ENCODE data around the gene MGST3. TPM values are rescaled to one million over a fixed set of nuclear protein-coding genes. Genes with fewer than 3 reads are reported as not detected.
"Not testable (repeated sequence)": the region's sequence is repeated elsewhere in the genome, so short reads cannot be mapped to it uniquely, and the experiment has no call there.

The MGST3 gene
- total RNA-seq, 2 experiments from 2014 or later, result 47.9 to 49.0 TPM

DNA sequence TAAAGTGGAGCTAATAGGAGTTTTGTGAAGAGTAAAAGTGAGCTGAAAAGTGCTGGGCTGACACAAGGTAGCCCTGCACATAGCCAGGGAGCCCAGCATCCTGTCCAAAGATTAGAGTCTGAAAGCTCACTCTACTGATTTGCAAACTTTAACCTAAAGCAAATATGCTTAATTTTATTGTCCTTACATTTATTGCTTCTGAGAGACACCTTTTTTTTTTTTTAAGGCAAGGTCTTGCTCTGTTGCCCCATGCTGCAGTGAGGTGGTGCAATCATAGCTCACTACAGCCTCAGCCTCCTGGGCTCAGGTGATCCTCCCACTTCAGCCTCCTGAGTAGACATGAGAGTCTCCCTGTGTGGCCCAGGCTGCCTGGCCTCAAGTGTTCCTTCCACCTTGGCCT, 16.5 kb downstream of the MGST3 start:
- CTCF ChIA-PET, result no interaction called here
- POLR2A ChIA-PET, result no interaction called here

- ChIA-PET CTCF (no interaction called here), POLR2A (no interaction called here)
Observed at GRCh38 chr1:165647970-165648369, 16.9 kb downstream of the MGST3 start.

- CTCF ChIA-PET, result no interaction called here
- POLR2A ChIA-PET, result no interaction called here
Observed at GRCh38 chr1:165648919-165649572, 18.0 kb downstream of the MGST3 start.

GRCh38 chr1:165650981-165651625, 20.1 kb downstream of the MGST3 start:
- CTCF ChIA-PET, result interaction anchor here (1.0 kb wide), 1 partner anchor 50 kb away, joined by 3 read pairs; no protein-coding TSS in a partner anchor
- POLR2A ChIA-PET, result interaction anchor here (0.7 kb wide), 1 partner anchor 245 kb away, joined by 4 read pairs; no protein-coding TSS in a partner anchor

GRCh38 chr1:165658766-165659580, 27.9 kb downstream of the MGST3 start:
- POLR2A ChIA-PET, CTCF ChIA-PET: not testable (repeated sequence)

DNA sequence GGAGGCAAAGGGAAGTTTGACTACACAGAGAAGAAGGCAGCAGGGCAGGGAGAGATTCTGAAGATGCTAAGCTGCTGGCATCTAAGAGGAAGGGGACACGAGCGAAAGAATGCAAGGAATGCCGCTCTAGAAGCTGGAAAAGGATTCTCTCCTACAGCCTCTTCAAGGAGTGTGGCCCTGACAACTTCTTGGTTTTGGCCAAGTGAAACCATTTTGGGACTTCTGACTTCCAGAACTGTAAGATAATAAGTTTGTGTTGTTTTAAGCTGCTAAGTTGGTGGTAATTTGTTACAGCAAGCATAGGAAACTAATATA, 28.5 kb downstream of the MGST3 start:
- ChIA-PET POLR2A (no interaction called here), CTCF (no interaction called here)

GRCh38 chr1:165661703-165662102, 30.7 kb downstream of the MGST3 start:
- ChIA-PET CTCF (no interaction called here), POLR2A (no interaction called here)

GRCh38 chr1:165662186-165662585, 31.2 kb downstream of the MGST3 start:
- ChIA-PET CTCF (no interaction called here), POLR2A (no interaction called here)

DNA sequence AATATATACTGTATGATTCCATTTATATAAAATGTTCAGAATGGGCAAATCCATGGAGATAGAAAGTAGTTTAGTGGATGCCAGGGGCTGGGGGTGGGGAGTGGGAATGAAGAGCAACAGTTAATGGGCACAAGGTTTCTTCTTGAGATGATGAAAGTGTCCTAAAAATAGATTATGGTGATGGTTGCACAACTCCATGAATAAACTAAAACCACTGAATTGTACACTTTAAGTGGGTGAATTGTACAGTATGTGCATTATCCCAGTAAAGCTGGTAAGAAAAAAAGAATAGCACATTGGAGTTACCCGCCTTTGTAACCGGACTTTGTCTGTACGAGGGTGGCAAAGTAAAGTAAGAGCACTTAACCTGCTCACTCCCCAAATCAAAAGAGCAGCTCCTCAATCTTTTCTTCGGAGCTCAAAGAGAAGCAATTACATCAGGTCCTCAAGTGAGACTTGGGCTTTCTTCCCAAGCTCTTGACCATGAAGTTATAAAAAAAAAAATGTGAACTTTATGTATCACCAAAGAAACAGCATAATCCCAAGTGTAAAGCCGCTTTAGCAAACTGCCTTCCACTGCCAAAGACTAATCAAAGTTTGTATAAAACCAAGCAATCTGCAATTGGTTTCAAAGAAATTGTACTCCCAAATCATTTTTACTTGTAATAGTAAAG, 35.3 kb downstream of the MGST3 start:
- CTCF ChIA-PET, result no interaction called here
- POLR2A ChIA-PET, result no interaction called here

DNA sequence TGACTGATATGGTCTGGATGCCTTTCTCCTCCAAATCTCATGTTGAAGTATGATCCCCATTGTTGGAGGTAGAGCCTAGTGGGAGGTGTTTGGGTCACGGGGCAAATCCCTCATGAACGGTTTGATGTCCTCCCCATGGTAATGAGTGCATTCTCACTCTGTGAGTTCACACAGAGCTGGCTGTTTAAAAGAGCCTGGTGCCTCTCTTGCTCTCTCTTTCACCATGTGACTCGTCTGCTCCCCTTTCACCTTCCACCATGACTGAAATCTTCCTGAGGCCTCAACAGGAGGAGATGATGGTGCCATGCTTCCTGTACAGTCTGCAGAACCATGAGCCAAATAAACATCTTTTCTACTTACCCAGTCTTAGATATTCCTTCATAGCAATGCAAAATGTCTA, 37.1 kb downstream of the MGST3 start:
- ChIA-PET POLR2A (no interaction called here), CTCF (no interaction called here)

DNA sequence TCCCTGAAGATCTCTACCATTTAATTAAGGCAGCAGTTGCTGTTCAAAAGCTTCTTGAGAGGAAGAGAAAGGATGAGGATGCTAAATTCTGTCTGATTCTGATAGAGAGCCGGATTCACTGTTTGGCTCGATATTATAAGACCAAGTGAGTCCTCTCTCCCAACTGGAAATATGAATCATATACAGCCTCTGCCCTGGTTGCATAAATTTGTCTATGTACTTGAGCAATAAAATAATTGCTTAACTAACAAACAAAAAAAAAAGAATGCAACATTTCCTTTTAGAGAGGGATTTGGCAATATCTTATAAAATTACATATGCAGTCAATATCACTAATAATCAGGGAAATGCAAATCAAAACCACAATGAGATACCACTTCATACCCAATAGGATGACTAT, 40.5 kb downstream of the MGST3 start:
- ChIA-PET CTCF (no interaction called here), POLR2A (no interaction called here)

GRCh38 chr1:165674599-165674998, 43.6 kb downstream of the MGST3 start:
- ChIA-PET POLR2A (no interaction called here), CTCF (no interaction called here)

- ChIA-PET CTCF (no interaction called here), POLR2A (no interaction called here)
Observed at GRCh38 chr1:165675794-165676193, 44.8 kb downstream of the MGST3 start.

GRCh38 chr1:165678509-165678908, 47.5 kb downstream of the MGST3 start:
- CTCF ChIA-PET, result no interaction called here

GRCh38 chr1:165679282-165680036, 48.4 kb downstream of the MGST3 start:
- CTCF ChIA-PET, result no interaction called here

More at GRCh38 chr1:165678509-165678908, 47.5 kb downstream of the MGST3 start:
- POLR2A ChIA-PET, result no interaction called here

DNA sequence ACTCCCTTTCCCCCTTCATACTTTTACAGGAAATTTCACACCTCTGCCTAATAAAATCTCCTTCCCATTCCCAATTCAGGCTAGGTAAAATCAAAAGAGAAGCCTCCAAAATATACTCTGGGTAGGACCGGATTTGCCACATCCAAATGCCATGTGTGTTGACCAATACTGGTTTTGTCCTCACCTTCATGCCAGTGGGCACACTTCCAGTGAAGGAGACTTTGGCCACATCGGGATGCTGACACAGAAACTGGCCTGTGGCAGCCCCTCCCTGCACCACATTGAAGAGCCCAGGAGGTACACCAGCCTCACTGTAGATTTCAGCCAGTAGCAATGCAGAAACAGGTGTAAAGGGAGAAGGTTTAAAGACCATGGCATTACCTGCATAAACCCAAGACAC, 49.3 kb downstream of the MGST3 start:
- CTCF ChIA-PET, result no interaction called here
- POLR2A ChIA-PET, result no interaction called here

More at GRCh38 chr1:165679282-165680036, 48.4 kb downstream of the MGST3 start:
- POLR2A ChIA-PET, result no interaction called here

DNA sequence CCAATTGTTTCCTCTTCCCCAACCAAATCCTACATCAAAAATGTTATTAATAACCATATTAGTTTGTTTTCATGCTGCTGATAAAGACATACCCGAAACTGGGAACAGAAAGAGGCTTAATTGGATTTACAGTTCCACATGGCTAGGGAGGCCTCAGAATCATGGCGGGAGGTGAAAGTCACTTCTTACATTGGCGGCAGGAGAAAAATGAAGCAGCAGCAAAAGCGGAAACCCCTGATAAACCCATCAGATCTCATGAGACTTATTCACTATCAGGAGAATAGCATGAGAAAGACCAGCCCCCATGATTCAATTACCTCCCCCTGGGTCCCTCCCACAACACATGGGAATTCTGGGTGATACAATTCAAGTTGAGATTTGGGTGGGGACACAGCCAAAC, 49.7 kb downstream of the MGST3 start:
- CTCF ChIA-PET, result not testable (repeated sequence)
- POLR2A ChIA-PET, result interaction anchor here (0.7 kb wide), 1 partner anchor 10 kb away, joined by 3 read pairs; no protein-coding TSS in a partner anchor

- ChIA-PET CTCF (no interaction called here), POLR2A (no interaction called here)
Observed at GRCh38 chr1:165683848-165684485, 52.9 kb downstream of the MGST3 start.
